22Rv1 (cell line): ENCODE measurements around the gene PPIL4.
A peak's percentile ranks its signal among the peaks of the same experiment; 100 is the strongest.

ENCODE experiments used
- H3K27ac ChIP-seq: fragments of 450-650 bp; 2 replicates; pipeline ENCODE4 v1.5.1; 2017
- CTCF ChIP-seq: fragments of 450-650 bp; IDR thresholded peaks from 2 replicates; pipeline ENCODE4 v1.5.1; 2017; ENCODE audit warnings: mild to moderate bottlenecking
- ZFX ChIP-seq: fragments of 450-650 bp; IDR thresholded peaks from 2 replicates; pipeline ENCODE4 v1.6.1; 2017; ENCODE audit warnings: antibody characterized with exemption, borderline replicate concordance

Gene PPIL4

GRCh38 chr6:149567194-149567586 lies 21.3 kb upstream of the PPIL4 start:
- peak overlapping the region; percentile 82 for H3K27ac ChIP-seq
- TF ChIP-seq CTCF (no peak), ZFX (no peak)

- TF ChIP-seq CTCF, result no peak
- TF ChIP-seq ZFX, result no peak
- peak overlapping the region; percentile 82 for H3K27ac ChIP-seq
These were observed 20.8 kb upstream of the PPIL4 start for GRCh38 chr6:149566410-149567193.

DNA sequence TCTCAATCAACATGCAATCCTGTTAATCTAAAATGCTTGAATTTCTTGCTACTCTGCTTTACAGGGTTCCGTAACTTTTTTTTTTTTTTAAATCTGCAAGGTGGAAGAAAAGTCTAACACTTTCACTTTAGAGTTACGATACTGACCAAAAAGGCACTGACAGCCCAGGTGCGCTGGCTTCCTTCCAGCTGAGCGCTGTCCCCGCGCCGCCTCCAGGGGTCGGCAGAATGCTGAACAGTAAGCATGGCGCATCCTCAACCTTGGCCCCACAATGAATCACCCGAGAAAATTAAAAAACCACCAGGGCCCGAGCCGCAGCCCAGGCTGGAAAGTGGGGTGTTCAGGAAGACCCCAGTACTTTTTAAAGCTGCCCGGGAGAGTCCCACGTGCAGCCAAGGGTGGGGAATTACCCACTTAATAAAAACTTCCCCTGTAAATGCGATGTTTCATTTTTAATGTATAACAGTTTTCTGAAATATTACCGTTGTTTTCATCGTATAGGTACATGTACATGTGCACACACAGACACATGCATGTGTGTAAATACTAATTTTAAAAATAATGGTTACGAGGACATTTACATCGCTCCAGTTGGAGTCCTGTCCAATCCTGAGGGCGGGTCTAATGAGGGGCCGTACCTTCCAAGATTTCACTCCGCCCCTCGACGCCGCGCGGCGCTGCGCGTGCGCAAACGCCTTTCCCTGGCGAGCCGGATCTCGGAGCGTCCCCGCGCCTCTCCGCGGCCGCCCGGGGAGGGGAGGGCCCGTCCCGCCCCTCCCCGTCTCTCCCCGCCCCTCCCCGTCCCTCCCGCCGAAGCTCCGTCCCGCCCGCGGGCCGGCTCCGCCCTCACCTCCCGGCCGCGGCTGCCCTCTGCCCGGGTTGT lies 19.9 kb upstream of the PPIL4 start, which contains the start of gene GINM1:
GINM1 (plus strand) TSS at position 849 of the 883 bp plus-strand sequence. CDS start 40 bp downstream, outside the sequence.
- TF ChIP-seq CTCF, result peak; percentile 90
- TF ChIP-seq ZFX, result no peak
- H3K27ac ChIP-seq, result peak within 1 kb of the TSS; percentile 82

DNA sequence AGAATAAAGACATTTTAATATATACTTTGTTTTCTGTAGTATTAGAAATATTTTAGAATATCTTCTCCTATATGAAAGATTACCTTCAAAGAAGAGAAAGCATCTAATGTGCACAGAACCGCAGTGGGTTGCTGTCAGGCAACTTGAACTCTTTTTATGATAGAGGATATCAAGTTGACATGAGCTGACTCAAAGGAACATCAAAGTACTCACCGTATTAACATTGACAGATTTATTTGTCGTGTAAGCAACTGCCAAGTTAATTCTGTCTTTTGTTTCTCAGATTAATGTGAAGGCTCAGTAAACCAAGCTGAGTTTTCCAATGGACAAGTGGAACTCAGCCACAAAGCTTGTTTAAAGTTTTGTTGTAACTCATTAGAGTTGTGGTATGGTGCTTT lies 18.1 kb upstream of the PPIL4 start:
- peak overlapping the region; percentile 82 for H3K27ac ChIP-seq
- no peak for TF ChIP-seq ZFX
- TF ChIP-seq CTCF, result no peak

GRCh38 chr6:149563203-149563927 lies 17.5 kb upstream of the PPIL4 start:
- H3K27ac ChIP-seq, result peak overlapping the region; percentile 82
- no peak for TF ChIP-seq CTCF
- no peak for TF ChIP-seq ZFX

DNA sequence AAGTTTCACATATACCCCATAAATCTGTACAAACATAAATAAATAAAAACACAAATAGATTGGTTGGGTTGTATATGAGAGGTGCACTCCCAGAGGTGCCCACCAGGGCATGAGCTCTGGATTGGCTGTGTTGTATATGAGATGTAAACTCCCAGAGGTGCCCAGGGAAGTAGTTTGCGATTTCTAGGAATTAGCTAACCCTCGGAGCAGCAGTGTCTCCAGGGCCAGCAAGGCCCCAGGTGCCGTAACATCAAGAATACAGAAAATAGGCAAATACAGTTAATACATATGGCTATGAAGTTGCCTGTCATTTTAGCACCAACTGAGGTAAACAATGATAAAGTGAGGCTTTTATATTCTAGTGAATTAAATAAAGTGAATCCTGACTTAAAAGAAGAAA lies 14.9 kb upstream of the PPIL4 start:
- H3K27ac ChIP-seq, result no peak overlapping the region
- no peak for TF ChIP-seq ZFX
- peak; percentile 64 for TF ChIP-seq CTCF
